ENCODE data around the gene ZNF444. TPM values are rescaled to one million over a fixed set of nuclear protein-coding genes. Genes with fewer than 3 reads are reported as not detected.
A peak's percentile ranks its signal among the peaks of the same experiment; 100 is the strongest.

Gene ZNF444
- total RNA-seq, 1 donor from 2014 or later, result 33.1 TPM

GRCh38 chr19:56116606-56117005 is 24.5 kb upstream of the ZNF444 start:
- Mint-ChIP-seq H3K4me3 (ENCODE audit: unreplicated experiment) (no peak overlapping the region), H3K36me3 (ENCODE audit: low read depth) (no peaks in the 10 kb centered on the region), H3K27me3 (ENCODE audit: low read depth) (no peaks in the 10 kb centered on the region), H3K9me3 (ENCODE audit: low read depth) (no peaks in the 10 kb centered on the region), H3K4me1 (ENCODE audit: low read depth) (peaks cover 43% of the 10 kb centered on the region), H3K27ac (ENCODE audit: unreplicated experiment) (no peak overlapping the region)
- DNase-seq (ENCODE audit: low spot score), result no peak
- TF ChIP-seq, protein P1, sequence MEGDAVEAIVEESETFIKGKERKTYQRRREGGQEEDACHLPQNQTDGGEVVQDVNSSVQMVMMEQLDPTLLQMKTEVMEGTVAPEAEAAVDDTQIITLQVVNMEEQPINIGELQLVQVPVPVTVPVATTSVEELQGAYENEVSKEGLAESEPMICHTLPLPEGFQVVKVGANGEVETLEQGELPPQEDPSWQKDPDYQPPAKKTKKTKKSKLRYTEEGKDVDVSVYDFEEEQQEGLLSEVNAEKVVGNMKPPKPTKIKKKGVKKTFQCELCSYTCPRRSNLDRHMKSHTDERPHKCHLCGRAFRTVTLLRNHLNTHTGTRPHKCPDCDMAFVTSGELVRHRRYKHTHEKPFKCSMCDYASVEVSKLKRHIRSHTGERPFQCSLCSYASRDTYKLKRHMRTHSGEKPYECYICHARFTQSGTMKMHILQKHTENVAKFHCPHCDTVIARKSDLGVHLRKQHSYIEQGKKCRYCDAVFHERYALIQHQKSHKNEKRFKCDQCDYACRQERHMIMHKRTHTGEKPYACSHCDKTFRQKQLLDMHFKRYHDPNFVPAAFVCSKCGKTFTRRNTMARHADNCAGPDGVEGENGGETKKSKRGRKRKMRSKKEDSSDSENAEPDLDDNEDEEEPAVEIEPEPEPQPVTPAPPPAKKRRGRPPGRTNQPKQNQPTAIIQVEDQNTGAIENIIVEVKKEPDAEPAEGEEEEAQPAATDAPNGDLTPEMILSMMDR (IDR thresholded peaks at IDR 0.05), result no peak

- DNase-seq (ENCODE audit: low spot score), result no peak
- Mint-ChIP-seq H3K36me3 (ENCODE audit: low read depth) (no peaks in the 10 kb centered on the region), H3K4me1 (ENCODE audit: low read depth) (peaks cover 40% of the 10 kb centered on the region), H3K27ac (ENCODE audit: unreplicated experiment) (no peak overlapping the region), H3K27me3 (ENCODE audit: low read depth) (no peaks in the 10 kb centered on the region), H3K9me3 (ENCODE audit: low read depth) (no peaks in the 10 kb centered on the region), H3K4me3 (ENCODE audit: unreplicated experiment) (no peak overlapping the region)
- TF ChIP-seq, protein P1 (IDR thresholded peaks at IDR 0.05), result no peak
Observed at GRCh38 chr19:56117376-56117884, 23.7 kb upstream of the ZNF444 start.

GRCh38 chr19:56117889-56118288 is 23.2 kb upstream of the ZNF444 start:
- H3K4me3 Mint-ChIP-seq (ENCODE audit: unreplicated experiment), result no peak overlapping the region
- DNase-seq (ENCODE audit: low spot score), result no peak
- no peak overlapping the region for H3K27ac Mint-ChIP-seq (ENCODE audit: unreplicated experiment)
- H3K9me3 Mint-ChIP-seq (ENCODE audit: low read depth), result no peaks in the 10 kb centered on the region
- TF ChIP-seq, protein P1 (IDR thresholded peaks at IDR 0.05), result no peak
- no peaks in the 10 kb centered on the region for H3K27me3 Mint-ChIP-seq (ENCODE audit: low read depth)
- H3K36me3 Mint-ChIP-seq (ENCODE audit: low read depth), result no peaks in the 10 kb centered on the region
- H3K4me1 Mint-ChIP-seq (ENCODE audit: low read depth), result peaks cover 35% of the 10 kb centered on the region

GRCh38 chr19:56118666-56119581 is 22.2 kb upstream of the ZNF444 start:
- Mint-ChIP-seq H3K27me3 (ENCODE audit: low read depth) (no peaks in the 10 kb centered on the region), H3K9me3 (ENCODE audit: low read depth) (no peaks in the 10 kb centered on the region), H3K4me1 (ENCODE audit: low read depth) (peaks cover 28% of the 10 kb centered on the region), H3K27ac (ENCODE audit: unreplicated experiment) (peak overlapping the region; percentile 92), H3K4me3 (ENCODE audit: unreplicated experiment) (peak overlapping the region; percentile 83), H3K36me3 (ENCODE audit: low read depth) (no peaks in the 10 kb centered on the region)
- TF ChIP-seq, protein P1 (IDR thresholded peaks at IDR 0.05), result no peak
- DNase-seq (ENCODE audit: low spot score), result no peak

- H3K27ac Mint-ChIP-seq (ENCODE audit: unreplicated experiment), result peak overlapping the region; percentile 92
- no peak for DNase-seq (ENCODE audit: low spot score)
- H3K27me3 Mint-ChIP-seq (ENCODE audit: low read depth), result no peaks in the 10 kb centered on the region
- TF ChIP-seq, protein P1 (IDR thresholded peaks at IDR 0.05), result no peak
- no peaks in the 10 kb centered on the region for H3K9me3 Mint-ChIP-seq (ENCODE audit: low read depth)
- peaks cover 27% of the 10 kb centered on the region for H3K4me1 Mint-ChIP-seq (ENCODE audit: low read depth)
- peak overlapping the region; percentile 83 for H3K4me3 Mint-ChIP-seq (ENCODE audit: unreplicated experiment)
- no peaks in the 10 kb centered on the region for H3K36me3 Mint-ChIP-seq (ENCODE audit: low read depth)
Observed at GRCh38 chr19:56119582-56119978, 21.5 kb upstream of the ZNF444 start.

Data from chondrocyte (in vitro differentiated cells).